Endothelial cell of umbilical vein (primary cell): ENCODE measurements around the gene ELOA. TPM values are rescaled to one million over a fixed set of nuclear protein-coding genes. Genes with fewer than 3 reads are reported as not detected.

ENCODE experiments used
- BruUV-seq: library from RNA; stranded (reverse); fragments of 400-500 nt; replicated peaks from 2 replicates; lab custom pipeline; 2021; lab: Mats Ljungman, UMichigan
- CTCF ChIA-PET: fragments of 300-600, 350-600 bp; sonication (Branson Sonifier 250); formaldehyde crosslinking; loops from one replicate; lab custom pipeline; 2021; ENCODE audit warnings: antibody characterized with exemption, inconsistent platforms; lab: Charles Lee
- POLR2A ChIA-PET: fragments of 300-600, 350-600 bp; sonication (Branson Sonifier 250); formaldehyde crosslinking; loops from one replicate; lab custom pipeline; 2021; ENCODE audit warnings: antibody characterized with exemption, inconsistent platforms; lab: Charles Lee
- DNase-seq: peaks from one replicate; pipeline ENCODE4 v3.0.0-alpha.2; 2011; ENCODE audit warnings: low read depth, low spot score
- FAIRE-seq: peaks from 2 replicates; lab custom pipeline; 2011; peaks lifted over from hg19 to GRCh38; lab: Jason Lieb, UNC
- H2AFZ ChIP-seq: 2 replicates; pipeline ENCODE4 v1.6.0; 2012; ENCODE audit warnings: low read depth, low read length, control low read depth, inconsistent platforms
- H3K27ac ChIP-seq: 2 replicates; pipeline ENCODE4 v1.5.1; 2011; ENCODE audit warnings: low read depth, mild to moderate bottlenecking, control low read depth, low read length, moderate library complexity; ENCODE audit not compliant: insufficient read depth
- H3K27me3 ChIP-seq, 2 experiments: 2 replicates each; pipeline versions ENCODE4 v1.6.0 to v1.6.1; 2011; ENCODE audit warnings: low read length in 2 of 2, mixed read lengths in 1 of 2; ENCODE audit not compliant: control insufficient read depth in 2 of 2, insufficient read depth in 2 of 2
- H3K36me3 ChIP-seq, 2 experiments: 2 replicates in 1 of 2; 3 replicates in 1 of 2; pipeline ENCODE4 v1.5.1; 2011; ENCODE audit warnings: low read length in 2 of 2, mild to moderate bottlenecking in 1 of 2, moderate library complexity in 1 of 2; ENCODE audit not compliant: control insufficient read depth in 2 of 2, insufficient read depth in 2 of 2; ENCODE audit errors: extremely low read depth in 1 of 2
- H3K4me1 ChIP-seq: 3 replicates; pipeline ENCODE4 v1.5.1; 2011; ENCODE audit warnings: mild to moderate bottlenecking, low read length; ENCODE audit not compliant: control insufficient read depth, insufficient read depth; ENCODE audit errors: extremely low read depth
- H3K4me2 ChIP-seq: 2 replicates; pipeline ENCODE4 v1.6.1; 2011; ENCODE audit warnings: low read length, control low read depth, mixed read lengths; ENCODE audit not compliant: insufficient read depth
- H3K4me3 ChIP-seq, 3 experiments: fragments of 200-600 bp in 1 of 3; sonication (generic), shearing (Covaris generic) in 1 of 3; replicated peaks in 1 of 3; 2 replicates each; pipeline ENCODE4 v1.5.1; 2011 to 2016; ENCODE audit warnings: control low read depth in 3 of 3, low read length in 3 of 3, mild to moderate bottlenecking in 2 of 3, inconsistent platforms in 1 of 3, low read depth in 1 of 3, moderate library complexity in 1 of 3; ENCODE audit not compliant: insufficient read depth in 1 of 3
- H3K79me2 ChIP-seq: 2 replicates; pipeline ENCODE4 v1.6.0; 2012; ENCODE audit warnings: low read length, inconsistent platforms; ENCODE audit not compliant: control insufficient read depth, insufficient read depth
- H3K9ac ChIP-seq: replicated peaks from 2 replicates; pipeline ENCODE3; 2011; ENCODE audit warnings: low read length, control low read depth; ENCODE audit not compliant: insufficient read depth; ENCODE audit errors: extremely low read depth
- H3K9me1 ChIP-seq: replicated peaks from 3 replicates; pipeline ENCODE4 v1.6.0; 2011; ENCODE audit warnings: mild to moderate bottlenecking, low read length; ENCODE audit not compliant: control insufficient read depth, insufficient read depth; ENCODE audit errors: extremely low read depth
- H3K9me3 ChIP-seq: replicated peaks from 2 replicates; pipeline ENCODE4 v1.5.1; 2012; ENCODE audit warnings: low read length, inconsistent platforms; ENCODE audit not compliant: control insufficient read depth, insufficient read depth
- H4K20me1 ChIP-seq: replicated peaks from 2 replicates; pipeline ENCODE3; 2011; ENCODE audit warnings: mild to moderate bottlenecking, low read length; ENCODE audit not compliant: control insufficient read depth, insufficient read depth; ENCODE audit errors: extremely low read depth
- CTCF ChIP-seq, 2 donors: IDR thresholded peaks; 1 replicate in 1 of 2; 2 replicates in 1 of 2; pipeline ENCODE4 v1.5.1; 2011; ENCODE audit warnings: low read length in 2 of 2, mild to moderate bottlenecking in 2 of 2, moderate library complexity in 2 of 2, control low read depth in 1 of 2, inconsistent platforms in 1 of 2, low read depth in 1 of 2; ENCODE audit not compliant: insufficient read depth in 1 of 2; ENCODE audit errors: extremely low read depth in 1 of 2
- EZH2 ChIP-seq: IDR thresholded peaks from 2 replicates; pipeline ENCODE4 v1.6.1; 2012; ENCODE audit warnings: borderline replicate concordance, low read depth, mild to moderate bottlenecking, moderate library complexity, low read length, inconsistent platforms; ENCODE audit not compliant: severe bottlenecking
- FOS ChIP-seq: IDR thresholded peaks from 2 replicates; pipeline ENCODE4 v1.6.1; 2011; ENCODE audit warnings: mild to moderate bottlenecking, low read length, moderate library complexity, borderline replicate concordance; ENCODE audit not compliant: insufficient read depth
- GATA2 ChIP-seq: IDR thresholded peaks from 2 replicates; pipeline ENCODE4 v1.7.0; 2011; ENCODE audit warnings: low read depth, mild to moderate bottlenecking, moderate library complexity, mixed read lengths, low read length; ENCODE audit not compliant: insufficient read length, insufficient read depth
- JUN ChIP-seq: IDR thresholded peaks from 2 replicates; pipeline ENCODE4 v1.6.1; 2011; ENCODE audit warnings: borderline replicate concordance, low read depth; ENCODE audit not compliant: insufficient read length, insufficient read depth
- MAX ChIP-seq: IDR thresholded peaks from 2 replicates; pipeline ENCODE4 v1.6.1; 2011; ENCODE audit not compliant: insufficient read depth, insufficient read length
- MYC ChIP-seq: IDR thresholded peaks from one replicate; pipeline ENCODE4 v1.6.1; 2011; ENCODE audit warnings: mild to moderate bottlenecking, low read depth, low read length
- POLR2A ChIP-seq: IDR thresholded peaks from 2 replicates; pipeline ENCODE4 v1.6.1; 2012; ENCODE audit warnings: low read depth, mild to moderate bottlenecking, control low read depth, low read length
- POLR2AphosphoS5 ChIP-seq: IDR thresholded peaks from 2 replicates; pipeline ENCODE4 v1.6.1; 2012; ENCODE audit warnings: low read depth, mild to moderate bottlenecking, control low read depth, low read length, moderate library complexity; ENCODE audit not compliant: insufficient read depth
- dilution Hi-C: fragments of 300-500 bp; cut with MboI; formaldehyde crosslinking; loops from one replicate; pipeline ENCODE4 v1.15.0; 2019; ENCODE audit warnings: low sequenced_read_pairs; ENCODE audit not compliant: extremely low pct_ligation_motif_present
- intact Hi-C: fragments of 100-400 bp; cut with micrococcal nuclease; formaldehyde crosslinking; loops from one replicate; pipeline ENCODE4 v1.10.0; 2022
- polyA plus RNA-seq, 4 experiments: library from polyadenylated mRNA; depleted of rRNA in 3 of 4; stranded (reverse) in 3 of 4; unstranded in 1 of 4; fragments of >200 nt; gene quantifications; 2 replicates each; pipeline versions ENCODE4 v1.2.1 to v1.2.3, GENCODE V29; 2011 to 2012; ENCODE audit warnings: missing spikeins in 1 of 4
- total RNA-seq: library from RNA; stranded (reverse); gene quantifications from 2 replicates; pipeline ENCODE4 v1.2.3, GENCODE V29; 2021

The ELOA gene
- total and polyA plus RNA-seq, 2 donors (not counting 3 experiments of a cell fraction or from before 2014, with no cell fraction given), result 11.9 to 42.6 TPM

- Histone ChIP-seq H3K4me3 (no peak overlapping the region), H3K27me3 (no peaks in the 10 kb centered on the region), H3K4me1 (no peaks in the 10 kb centered on the region), H3K36me3 (peaks cover 0 to 1% of the 10 kb centered on the region in 2 experiments), H2AFZ (no peak overlapping the region), H3K27ac (no peak overlapping the region), H3K9ac (no peak overlapping the region), H3K9me1 (no peaks in the 10 kb centered on the region), H3K79me2 (peaks cover 53% of the 10 kb centered on the region), H4K20me1 (no peaks in the 10 kb centered on the region), H3K4me2 (no peak overlapping the region), H3K9me3 (no peaks in the 10 kb centered on the region)
- no peak for DNase-seq
- BruUV-seq, result no TSS peak
- FAIRE-seq, result no peak
- ChIA-PET CTCF (no interaction called here), POLR2A (no interaction called here)
- TF ChIP-seq POLR2A, result no peak
- TF ChIP-seq JUN, result no peak
- TF ChIP-seq MAX, result no peak
- TF ChIP-seq POLR2AphosphoS5, result no peak
- no peak for TF ChIP-seq GATA2
- TF ChIP-seq CTCF (IDR thresholded peaks at IDR 0.05; ENCODE audit: extremely low read depth in 1 of 2, insufficient read depth in 1 of 2, low read depth in 1 of 2, low read length in 2 of 2), result no peak
- no peak for TF ChIP-seq FOS
- no peak for TF ChIP-seq EZH2
- TF ChIP-seq MYC, result no peak
- intact Hi-C loops, result no loop called here
- dilution Hi-C loops, result no loop called here
Measured at GRCh38 chr1:23720256-23720995, 22.8 kb upstream of the ELOA start.
